HepG2 (cell line): Measurements from ENCODE around the gene CUL2. TPM values are rescaled to one million over a fixed set of nuclear protein-coding genes. Genes with fewer than 3 reads are reported as not detected.

ENCODE experiments used
- ATF5 ChIP-seq: sonication (generic); formaldehyde crosslinking; IDR thresholded peaks from 2 replicates; pipeline ENCODE4 v1.4.0; 2020; ENCODE audit warnings: mild to moderate bottlenecking, low read depth, missing genetic modification reagents
- CAMTA2 ChIP-seq: sonication (generic); formaldehyde crosslinking; IDR thresholded peaks from 2 replicates; pipeline ENCODE4 v1.4.0; 2020; ENCODE audit warnings: mild to moderate bottlenecking, missing genetic modification reagents, borderline replicate concordance
- CEBPB ChIP-seq: IDR thresholded peaks from 2 replicates; pipeline ENCODE4 v1.6.1; 2011; ENCODE audit warnings: low read depth, low read length, improper control_type of control experiment, borderline replicate concordance
- FIP1L1 ChIP-seq: fragments of 200-400 bp; formaldehyde crosslinking; IDR thresholded peaks from 2 replicates; pipeline ENCODE4 v1.6.1; 2018; ENCODE audit warnings: low read depth, mild to moderate bottlenecking, low read length, moderate library complexity, borderline replicate concordance; ENCODE audit not compliant: insufficient read depth
- HNF1B ChIP-seq: sonication (generic); formaldehyde crosslinking; IDR thresholded peaks from 2 replicates; pipeline ENCODE4 v1.5.1; 2020; ENCODE audit warnings: mild to moderate bottlenecking, moderate library complexity, missing genetic modification reagents
- NFAT5 ChIP-seq: sonication (generic); formaldehyde crosslinking; IDR thresholded peaks from 2 replicates; pipeline ENCODE4 v1.4.0; 2020; ENCODE audit warnings: missing genetic modification reagents
- NFKBIZ ChIP-seq: IDR thresholded peaks from 2 replicates; pipeline ENCODE4 v1.6.1; 2018; ENCODE audit warnings: missing genetic modification reagents, missing compliant biosample characterization
- NFYB ChIP-seq: sonication (generic); formaldehyde crosslinking; IDR thresholded peaks from 2 replicates; pipeline ENCODE4 v1.4.0; 2020; ENCODE audit warnings: missing genetic modification reagents
- PHF5A ChIP-seq: IDR thresholded peaks from one replicate; pipeline ENCODE4 v1.6.1; 2018; ENCODE audit warnings: low read depth, missing genetic modification reagents; ENCODE audit not compliant: unreplicated experiment
- POLR2A ChIP-seq, 2 experiments: IDR thresholded peaks; 2 replicates each; pipeline ENCODE4 v1.6.1; 2011; ENCODE audit warnings: low read depth in 2 of 2, low read length in 2 of 2, mild to moderate bottlenecking in 1 of 2, moderate library complexity in 1 of 2; ENCODE audit not compliant: insufficient read depth in 1 of 2
- RAD51 ChIP-seq: fragments of 450-650 bp; IDR thresholded peaks from 2 replicates; pipeline ENCODE4 v1.6.1; 2016; ENCODE audit warnings: borderline replicate concordance
- SSRP1 ChIP-seq: IDR thresholded peaks from 2 replicates; pipeline ENCODE4 v1.6.1; 2016; ENCODE audit warnings: control low read depth
- ZBTB21 ChIP-seq: sonication (generic); formaldehyde crosslinking; IDR thresholded peaks from 2 replicates; pipeline ENCODE4 v1.4.0; 2020; ENCODE audit warnings: missing genetic modification reagents
- ZBTB44 ChIP-seq: sonication (generic); formaldehyde crosslinking; IDR thresholded peaks from 2 replicates; pipeline ENCODE4 v1.4.0; 2020; ENCODE audit warnings: missing genetic modification reagents
- ZIK1 ChIP-seq: sonication (generic); formaldehyde crosslinking; IDR thresholded peaks from 2 replicates; pipeline ENCODE4 v1.5.0; 2020; ENCODE audit warnings: mild to moderate bottlenecking, low read depth, missing genetic modification reagents, borderline replicate concordance
- ZNF260 ChIP-seq: sonication (generic); formaldehyde crosslinking; IDR thresholded peaks from 2 replicates; pipeline ENCODE4 v1.4.0; 2020; ENCODE audit warnings: missing genetic modification reagents, low read depth, mild to moderate bottlenecking, borderline replicate concordance
- ZNF619 ChIP-seq: sonication (generic); formaldehyde crosslinking; IDR thresholded peaks from 2 replicates; pipeline ENCODE4 v1.4.0; 2020; ENCODE audit warnings: mild to moderate bottlenecking, missing genetic modification reagents
- polyA plus RNA-seq, 8 experiments: library from polyadenylated mRNA; depleted of rRNA in 3 of 8; stranded (reverse) in 7 of 8; unstranded in 1 of 8; fragments of >200 nt; fragmentation: Illumina TruSeq in 4 of 8; extraction: Trizol in 4 of 8; gene quantifications; 2 replicates each; pipeline versions ENCODE4 v1.2.1 to v1.2.3, GENCODE V29; 2011 to 2016; ENCODE audit warnings: low read depth in 4 of 8, missing spikeins in 1 of 8, mixed read lengths in 1 of 8; ENCODE audit not compliant: insufficient read depth in 1 of 8
- total RNA-seq, 5 experiments: library from RNA; depleted of rRNA; stranded (reverse); fragments of >200 nt; fragmentation: Illumina TruSeq; extraction: Trizol; gene quantifications; 2 replicates each; pipeline ENCODE4 v1.2.3, GENCODE V29; 2016; ENCODE audit warnings: low read depth in 1 of 5

The CUL2 gene
- total and polyA plus RNA-seq, 2 of the 13 experiments (the other 11 are each of a cell fraction or from before 2014, with no cell fraction given): 9.6 to 33.1 TPM

DNA sequence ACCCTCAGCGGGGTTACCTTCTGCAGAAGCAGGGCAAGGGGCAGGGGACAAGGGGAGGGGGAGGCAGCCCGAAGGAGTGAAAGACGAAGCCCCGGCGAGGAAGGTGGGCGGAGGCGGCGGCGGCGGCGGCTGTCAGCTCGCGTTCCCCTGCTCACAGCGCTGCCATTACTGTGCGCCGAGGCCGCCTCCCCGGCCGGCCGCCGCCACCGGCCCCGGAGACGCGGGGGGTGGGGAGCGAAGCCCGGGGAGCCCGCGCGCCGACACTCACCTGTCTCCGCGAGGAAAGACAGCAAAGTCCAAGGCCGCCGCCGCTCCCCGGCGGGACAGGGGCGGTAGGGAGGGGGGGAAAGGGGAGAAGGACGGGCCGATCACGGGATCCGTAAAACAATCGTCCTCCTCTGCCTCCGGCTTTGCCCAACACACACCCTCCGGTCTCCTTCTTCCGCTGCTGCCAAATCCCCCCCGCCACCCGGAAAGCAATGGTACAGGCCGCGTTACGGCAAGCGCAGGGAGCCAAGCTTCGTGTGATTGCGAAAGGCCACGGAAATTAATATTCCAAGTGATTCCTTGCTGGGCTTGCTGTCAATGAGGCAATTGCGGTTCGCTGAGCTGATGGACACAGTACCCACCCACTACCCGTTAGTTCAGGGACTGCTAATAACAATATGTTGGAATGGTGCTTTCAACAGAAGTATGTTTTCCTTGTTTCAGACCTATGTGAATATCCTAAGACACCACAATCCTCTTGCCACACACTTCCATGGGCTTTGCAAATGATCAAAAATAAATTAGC, at the start of gene CUL2 (continued):
- TF ChIP-seq CEBPB (peak; percentile 98), CAMTA2 (CRISPR knock-in tag) (no peak), ZIK1 (CRISPR knock-in tag) (no peak), PHF5A (CRISPR knock-in tag) (no peak), RAD51 (no peak), ZNF260 (CRISPR knock-in tag) (no peak), POLR2A (IDR thresholded peaks at IDR 0.05; ENCODE audit: insufficient read depth in 1 of 2, low read depth in 2 of 2, low read length in 2 of 2) (peak; percentile 58 to 59; a peak in 3 of 4 replicates), NFAT5 (no peak), ATF5 (no peak), ZBTB21 (CRISPR knock-in tag) (no peak), FIP1L1 (no peak), ZBTB44 (CRISPR knock-in tag) (no peak), NFYB (CRISPR knock-in tag) (no peak), NFKBIZ (CRISPR knock-in tag) (no peak), SSRP1 (CRISPR knock-in tag) (0 out of 2 replicates have a peak, but pooled peaks have one; percentile 48), HNF1B (CRISPR knock-in tag) (no peak), ZNF619 (CRISPR knock-in tag) (no peak)
